ENCODE results near the gene PTPRM. TPM values are rescaled to one million over a fixed set of nuclear protein-coding genes. Genes with fewer than 3 reads are reported as not detected.

The PTPRM gene
- total and polyA plus RNA-seq, 4 donors = 9.2 to 23.0 (median 12.7) TPM

GRCh38 chr18:8232791-8233190 lies 665.7 kb downstream of the PTPRM start:
- H3K4me3 ChIP-seq (ENCODE audit: low read depth in 1 of 3, low read length in 3 of 3) = no peak overlapping the region
- no peak overlapping the region for H3K27ac ChIP-seq (ENCODE audit: low read depth in 1 of 2, low read length in 2 of 2)
- TF ChIP-seq TAF1 (conservative IDR thresholded peaks at IDR 0.05) (no peak), HNF4G (IDR thresholded peaks at IDR 0.05) (no peak), ZBTB33 (IDR thresholded peaks at IDR 0.05) (no peak)
- no peak overlapping the region for H3K9ac ChIP-seq (ENCODE audit: low read depth in 1 of 2, low read length in 2 of 2)
- WGBS = 86% methylated on average over 4 of the region's 4 CpGs
- no peaks in the 10 kb centered on the region for H3K4me1 ChIP-seq (ENCODE audit: control insufficient read depth in 4 of 4, insufficient read depth in 4 of 4, low read length in 3 of 4)
- peaks cover 0 to 2% (median 0%) of the 10 kb centered on the region in 4 donors for H3K9me3 ChIP-seq (ENCODE audit: control insufficient read depth in 4 of 4, low read length in 3 of 4)
- no peaks in the 10 kb centered on the region for H3K36me3 ChIP-seq (ENCODE audit: control insufficient read depth in 4 of 4, insufficient read depth in 3 of 4, low read depth in 1 of 4, low read length in 3 of 4)
- H3K27me3 ChIP-seq (ENCODE audit: control insufficient read depth in 4 of 4, insufficient read depth in 4 of 4, low read length in 3 of 4) = no peaks in the 10 kb centered on the region
- DNase-seq (ENCODE audit: low spot score) = no peak

DNA sequence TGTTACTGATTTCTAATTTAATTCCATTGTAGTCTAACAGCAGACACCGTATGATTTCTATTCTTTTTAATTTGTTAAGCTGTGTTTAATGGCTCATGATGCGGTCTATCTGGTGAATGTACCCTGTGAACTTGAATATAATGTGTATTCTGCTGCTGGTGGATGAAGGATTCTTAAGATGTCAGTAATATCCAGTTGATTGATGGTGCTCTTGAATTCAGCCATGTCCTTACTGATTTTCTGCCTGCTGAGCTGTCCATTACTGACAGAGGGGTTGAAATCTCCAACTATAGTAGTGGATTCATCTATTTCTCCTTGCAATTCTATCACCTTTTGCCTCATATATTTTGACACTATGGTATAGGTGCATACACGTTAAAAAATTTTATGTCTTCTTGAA lies 668.8 kb downstream of the PTPRM start:
- WGBS = 97% methylated on average over 3 of the region's 3 CpGs
- TF ChIP-seq RAD21 (IDR thresholded peaks at IDR 0.05) (no peak), ZBTB33 (IDR thresholded peaks at IDR 0.05) (no peak), HNF4A (conservative IDR thresholded peaks at IDR 0.05) (no peak), FOXA2 (IDR thresholded peaks at IDR 0.05) (no peak), REST (IDR thresholded peaks at IDR 0.05) (no peak), YY1 (IDR thresholded peaks at IDR 0.05) (no peak), SP1 (IDR thresholded peaks at IDR 0.05) (no peak), EGR1 (IDR thresholded peaks at IDR 0.05; ENCODE audit: low read depth in 2 of 2) (no peak), FOXA1 (IDR thresholded peaks at IDR 0.05) (no peak), HNF4G (IDR thresholded peaks at IDR 0.05) (no peak), JUND (IDR thresholded peaks at IDR 0.05) (no peak), GABPA (IDR thresholded peaks at IDR 0.05 in 1 of 2, conservative IDR thresholded peaks at IDR 0.05 in 1 of 2) (no peak), RXRA (IDR thresholded peaks at IDR 0.05) (no peak), ATF3 (IDR thresholded peaks at IDR 0.05) (no peak)
- TF ChIP-seq, protein P1, sequence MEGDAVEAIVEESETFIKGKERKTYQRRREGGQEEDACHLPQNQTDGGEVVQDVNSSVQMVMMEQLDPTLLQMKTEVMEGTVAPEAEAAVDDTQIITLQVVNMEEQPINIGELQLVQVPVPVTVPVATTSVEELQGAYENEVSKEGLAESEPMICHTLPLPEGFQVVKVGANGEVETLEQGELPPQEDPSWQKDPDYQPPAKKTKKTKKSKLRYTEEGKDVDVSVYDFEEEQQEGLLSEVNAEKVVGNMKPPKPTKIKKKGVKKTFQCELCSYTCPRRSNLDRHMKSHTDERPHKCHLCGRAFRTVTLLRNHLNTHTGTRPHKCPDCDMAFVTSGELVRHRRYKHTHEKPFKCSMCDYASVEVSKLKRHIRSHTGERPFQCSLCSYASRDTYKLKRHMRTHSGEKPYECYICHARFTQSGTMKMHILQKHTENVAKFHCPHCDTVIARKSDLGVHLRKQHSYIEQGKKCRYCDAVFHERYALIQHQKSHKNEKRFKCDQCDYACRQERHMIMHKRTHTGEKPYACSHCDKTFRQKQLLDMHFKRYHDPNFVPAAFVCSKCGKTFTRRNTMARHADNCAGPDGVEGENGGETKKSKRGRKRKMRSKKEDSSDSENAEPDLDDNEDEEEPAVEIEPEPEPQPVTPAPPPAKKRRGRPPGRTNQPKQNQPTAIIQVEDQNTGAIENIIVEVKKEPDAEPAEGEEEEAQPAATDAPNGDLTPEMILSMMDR (IDR thresholded peaks at IDR 0.05; ENCODE audit: low read depth, low read length, missing input control) = no peak
- no peaks in the 10 kb centered on the region for H3K36me3 ChIP-seq (ENCODE audit: control insufficient read depth in 4 of 4, insufficient read depth in 3 of 4, low read depth in 1 of 4, low read length in 3 of 4)
- no peaks in the 10 kb centered on the region for H3K27me3 ChIP-seq (ENCODE audit: control insufficient read depth in 4 of 4, insufficient read depth in 4 of 4, low read length in 3 of 4)
- DNase-seq (ENCODE audit: low spot score) = no peak
- H3K27ac ChIP-seq (ENCODE audit: low read depth in 1 of 2, low read length in 2 of 2) = no peak overlapping the region
- peaks cover 0 to 2% (median 0%) of the 10 kb centered on the region in 4 donors for H3K9me3 ChIP-seq (ENCODE audit: control insufficient read depth in 4 of 4, low read length in 3 of 4)
- no peaks in the 10 kb centered on the region for H3K4me1 ChIP-seq (ENCODE audit: control insufficient read depth in 4 of 4, insufficient read depth in 4 of 4, low read length in 3 of 4)
- no peak overlapping the region for H3K9ac ChIP-seq (ENCODE audit: low read depth in 1 of 2, low read length in 2 of 2)
- H3K4me3 ChIP-seq (ENCODE audit: low read depth in 1 of 3, low read length in 3 of 3) = no peak overlapping the region
